GM10266 (cell line): ENCODE data around the gene HRCT1.

Experiments used
- DNase-seq: peaks from one replicate; pipeline ENCODE4 v3.0.0; 2012; ENCODE audit errors: extremely low spot score
- CTCF ChIP-seq: IDR thresholded peaks from 2 replicates; pipeline ENCODE4 v1.5.1; 2012; ENCODE audit warnings: mild to moderate bottlenecking, low read depth; ENCODE audit not compliant: control insufficient read depth, insufficient read depth; ENCODE audit errors: missing control alignments

HRCT1 gene

GRCh38 chr9:35905912-35906679, at the start of gene HRCT1:
HRCT1 (plus strand) TSS chr9:35906202; CDS start chr9:35906288, 86 bp downstream.
- TF ChIP-seq CTCF, result no peak
- no peak for DNase-seq

GRCh38 chr9:35856206-35856605, 49.8 kb upstream of the HRCT1 start:
- TF ChIP-seq CTCF, result no peak
- no peak for DNase-seq

GRCh38 chr9:35856882-35857281, 49.1 kb upstream of the HRCT1 start:
- DNase-seq, result no peak
- TF ChIP-seq CTCF, result no peak

GRCh38 chr9:35858458-35858857, 47.5 kb upstream of the HRCT1 start:
- TF ChIP-seq CTCF, result no peak
- DNase-seq, result no peak

GRCh38 chr9:35859310-35859989, 46.6 kb upstream of the HRCT1 start:
- no peak for TF ChIP-seq CTCF
- DNase-seq, result no peak

- no peak for DNase-seq
- no peak for TF ChIP-seq CTCF
Observed at GRCh38 chr9:35859990-35860339, 46.0 kb upstream of the HRCT1 start.
